OCI-LY1 (cell line): ENCODE results near the gene TRIM25.
A peak's percentile ranks its signal among the peaks of the same experiment; 100 is the strongest.
"Not testable (repeated sequence)": the region's sequence is repeated elsewhere in the genome, so short reads cannot be mapped to it uniquely, and the experiment has no call there.

Experiments used
- H2AFZ ChIP-seq: fragments of 200-600 bp; sonication (generic), shearing (Covaris generic); 2 replicates; pipeline ENCODE4 v1.6.0; 2014; ENCODE audit warnings: antibody characterized with exemption, mild to moderate bottlenecking, low read length
- H3F3A ChIP-seq: fragments of 200-600 bp; sonication (generic), shearing (Covaris generic); 2 replicates; pipeline ENCODE4 v1.6.0; 2014; ENCODE audit warnings: mild to moderate bottlenecking, antibody characterized with exemption, low read length, moderate library complexity; ENCODE audit not compliant: insufficient read depth
- H3K27ac ChIP-seq: fragments of 200-600 bp; sonication (generic); 2 replicates; pipeline ENCODE4 v1.5.1; 2014; ENCODE audit warnings: low read length, mixed run types, mild to moderate bottlenecking, low read depth; ENCODE audit not compliant: poor library complexity, severe bottlenecking
- H3K27me3 ChIP-seq: fragments of 200-600 bp; sonication (generic); 2 replicates; pipeline ENCODE4 v1.6.0; 2014; ENCODE audit warnings: antibody characterized with exemption, mild to moderate bottlenecking, low read length, moderate library complexity; ENCODE audit not compliant: insufficient read depth
- H3K36me3 ChIP-seq: fragments of 200-600 bp; sonication (generic); 2 replicates; pipeline ENCODE4 v1.6.1; 2014; ENCODE audit warnings: mild to moderate bottlenecking, antibody characterized with exemption, low read length, moderate library complexity, mixed read lengths; ENCODE audit not compliant: insufficient read depth
- H3K4me1 ChIP-seq: fragments of 200-600 bp; sonication (generic); 2 replicates; pipeline ENCODE4 v1.5.1; 2014; ENCODE audit warnings: mild to moderate bottlenecking, low read length, moderate library complexity; ENCODE audit not compliant: insufficient read depth, severe bottlenecking
- H3K4me2 ChIP-seq: fragments of 200-600 bp; sonication (generic), shearing (Covaris generic); 2 replicates; pipeline ENCODE4 v1.6.1; 2014; ENCODE audit warnings: low read length
- H3K4me3 ChIP-seq: fragments of 200-600 bp; sonication (generic); 2 replicates; pipeline ENCODE4 v1.5.1; 2014; ENCODE audit warnings: low read length, low read depth, mild to moderate bottlenecking, mixed read lengths; ENCODE audit not compliant: poor library complexity, severe bottlenecking
- H3K79me2 ChIP-seq: fragments of 200-600 bp; shearing (Covaris generic); 2 replicates; pipeline ENCODE4 v1.6.1; 2016; ENCODE audit warnings: mixed run types, low read length, mixed read lengths; ENCODE audit not compliant: insufficient read depth
- H3K9ac ChIP-seq: fragments of 200-600 bp; sonication (generic), shearing (Covaris generic); 2 replicates; pipeline ENCODE4 v1.6.1; 2014; ENCODE audit warnings: mild to moderate bottlenecking, low read length, mixed read lengths
- H3K9me2 ChIP-seq: fragments of 200-600 bp; sonication (generic), shearing (Covaris generic); 2 replicates; pipeline ENCODE4 v1.6.1; 2014; ENCODE audit warnings: low read depth, mild to moderate bottlenecking, low read length, mixed read lengths
- H3K9me3 ChIP-seq: fragments of 200-600 bp; shearing (Covaris generic); 2 replicates; pipeline ENCODE4 v1.6.1; 2014; ENCODE audit warnings: low read length, mixed read lengths
- H4K20me1 ChIP-seq: fragments of 200-600 bp; sonication (generic), shearing (Covaris generic); 2 replicates; pipeline ENCODE4 v1.6.0; 2016; ENCODE audit warnings: mild to moderate bottlenecking, low read length; ENCODE audit not compliant: insufficient read depth
- CTCF ChIP-seq: fragments of 200-600 bp; sonication (generic), shearing (Covaris generic); IDR thresholded peaks from 2 replicates; pipeline ENCODE4 v1.5.1; 2017; ENCODE audit warnings: mild to moderate bottlenecking, antibody characterized with exemption, low read length, moderate library complexity, mixed read lengths
- EZH2 ChIP-seq: fragments of 200-600 bp; sonication (generic), shearing (Covaris generic); IDR thresholded peaks from 2 replicates; pipeline ENCODE4 v1.8.0; 2017; ENCODE audit warnings: borderline replicate concordance, mixed run types, mild to moderate bottlenecking, antibody characterized with exemption, low read length, moderate library complexity, mixed read lengths

The TRIM25 gene

GRCh38 chr17:56945938-56946505 is 32.2 kb upstream of the TRIM25 start:
- Histone ChIP-seq H3K4me1 (no peaks in the 10 kb centered on the region), H3K4me2 (no peak overlapping the region), H2AFZ (no peak overlapping the region), H3F3A (no peaks in the 10 kb centered on the region), H3K27ac (no peak overlapping the region), H3K79me2 (no peaks in the 10 kb centered on the region), H3K9me2 (no peaks in the 10 kb centered on the region), H3K9ac (no peak overlapping the region), H3K36me3 (peaks cover 75% of the 10 kb centered on the region), H3K9me3 (no peaks in the 10 kb centered on the region), H3K27me3 (no peaks in the 10 kb centered on the region), H4K20me1 (no peaks in the 10 kb centered on the region), H3K4me3 (no peak overlapping the region)
- TF ChIP-seq CTCF (no peak), EZH2 (no peak)

- no peaks in the 10 kb centered on the region for H3F3A ChIP-seq
Observed at GRCh38 chr17:56943505-56944125, 29.8 kb upstream of the TRIM25 start.

GRCh38 chr17:56939869-56940484 is 26.1 kb upstream of the TRIM25 start:
- H3K27ac ChIP-seq = no peak overlapping the region
- H3K9me2 ChIP-seq = no peaks in the 10 kb centered on the region
- H3K4me1 ChIP-seq = no peaks in the 10 kb centered on the region
- H3K27me3 ChIP-seq = no peaks in the 10 kb centered on the region
- H4K20me1 ChIP-seq = no peaks in the 10 kb centered on the region
- no peaks in the 10 kb centered on the region for H3F3A ChIP-seq
- no peak overlapping the region for H2AFZ ChIP-seq
- TF ChIP-seq EZH2 = no peak
- TF ChIP-seq CTCF = peak; percentile 82
- peaks cover 82% of the 10 kb centered on the region for H3K36me3 ChIP-seq
- no peak overlapping the region for H3K9ac ChIP-seq
- no peaks in the 10 kb centered on the region for H3K9me3 ChIP-seq
- no peaks in the 10 kb centered on the region for H3K79me2 ChIP-seq
- no peak overlapping the region for H3K4me2 ChIP-seq
- no peak overlapping the region for H3K4me3 ChIP-seq

More at GRCh38 chr17:56943505-56944125, 29.8 kb upstream of the TRIM25 start:
- Histone ChIP-seq H3K4me2 (no peak overlapping the region), H3K27ac (no peak overlapping the region), H3K79me2 (no peaks in the 10 kb centered on the region), H3K27me3 (no peaks in the 10 kb centered on the region), H3K4me1 (no peaks in the 10 kb centered on the region), H3K9me3 (no peaks in the 10 kb centered on the region), H3K36me3 (peaks cover 69% of the 10 kb centered on the region), H3K4me3 (no peak overlapping the region), H3K9ac (no peak overlapping the region), H3K9me2 (no peaks in the 10 kb centered on the region), H4K20me1 (no peaks in the 10 kb centered on the region), H2AFZ (no peak overlapping the region)
- no peak for TF ChIP-seq EZH2
- no peak for TF ChIP-seq CTCF

- not testable (repeated sequence) for H3K4me3 ChIP-seq
- peaks cover 77% of the 10 kb centered on the region for H3K36me3 ChIP-seq
Observed at GRCh38 chr17:56938206-56938605, 24.4 kb upstream of the TRIM25 start.

More at GRCh38 chr17:56938206-56938605, 24.4 kb upstream of the TRIM25 start:
- not testable (repeated sequence) for H3K27ac ChIP-seq, H3K9me2 ChIP-seq, H3K4me1 ChIP-seq, H3K79me2 ChIP-seq, H3K9ac ChIP-seq, H4K20me1 ChIP-seq, H3F3A ChIP-seq, H3K4me2 ChIP-seq, H2AFZ ChIP-seq, H3K9me3 ChIP-seq, H3K27me3 ChIP-seq
